Measurements from ENCODE around the gene HES1.
"Not testable (repeated sequence)": the region's sequence is repeated elsewhere in the genome, so short reads cannot be mapped to it uniquely, and the experiment has no call there.

The HES1 gene

GRCh38 chr3:194139814-194140391, 4.0 kb downstream of the HES1 start:
- FAIRE-seq (no peak), DNase-seq (ENCODE audit: insufficient read length, low spot score) (no peak)

DNA sequence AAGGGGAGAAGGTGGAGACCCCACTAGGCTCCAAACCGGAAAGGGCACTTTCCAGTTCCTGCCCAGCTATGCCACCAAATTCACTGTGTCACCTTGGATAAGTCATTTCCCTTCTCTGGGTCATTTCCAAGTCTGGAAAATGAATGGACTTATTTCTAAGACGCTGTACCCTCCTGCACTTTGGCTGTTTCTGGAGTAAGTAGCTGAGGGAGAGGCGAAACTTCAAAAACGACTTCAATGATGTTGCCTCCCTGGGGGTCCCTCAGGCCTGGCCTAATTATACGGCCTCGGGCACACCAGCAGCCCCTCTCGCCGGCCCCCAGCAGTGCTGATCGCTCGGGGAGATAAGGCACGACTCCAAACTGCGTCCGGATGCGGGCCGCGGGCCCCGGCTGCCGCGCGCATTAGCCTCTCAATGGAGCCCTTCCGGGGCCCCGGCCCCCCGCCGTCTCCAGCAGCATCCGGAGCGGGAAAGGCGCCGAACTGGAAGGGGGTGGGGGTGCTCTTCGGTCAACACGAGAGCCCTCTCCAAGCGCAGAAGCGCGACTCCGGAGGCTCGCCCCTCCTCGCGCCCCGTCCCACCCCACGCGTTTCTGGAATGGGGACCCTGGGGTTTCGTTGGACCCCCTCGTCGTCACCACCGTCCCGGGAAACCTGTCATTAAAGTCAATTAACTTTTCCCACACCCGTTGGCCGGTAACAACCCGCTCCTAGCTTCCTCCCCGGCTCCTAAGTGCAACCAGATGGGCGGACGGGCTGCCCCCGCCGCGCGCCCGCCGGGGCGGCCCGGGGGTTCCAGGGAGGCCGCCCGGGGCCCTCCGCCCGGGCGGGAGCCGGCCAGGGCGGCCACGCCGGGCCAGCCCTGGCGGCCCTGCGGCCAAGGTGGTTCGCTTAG, 4.8 kb downstream of the HES1 start:
- FAIRE-seq (no peak), DNase-seq (ENCODE audit: insufficient read length, low spot score) (peak; percentile 57)

GRCh38 chr3:194141415-194142155, 5.6 kb downstream of the HES1 start:
- peak; percentile 82 for DNase-seq (ENCODE audit: insufficient read length, low spot score)

DNA sequence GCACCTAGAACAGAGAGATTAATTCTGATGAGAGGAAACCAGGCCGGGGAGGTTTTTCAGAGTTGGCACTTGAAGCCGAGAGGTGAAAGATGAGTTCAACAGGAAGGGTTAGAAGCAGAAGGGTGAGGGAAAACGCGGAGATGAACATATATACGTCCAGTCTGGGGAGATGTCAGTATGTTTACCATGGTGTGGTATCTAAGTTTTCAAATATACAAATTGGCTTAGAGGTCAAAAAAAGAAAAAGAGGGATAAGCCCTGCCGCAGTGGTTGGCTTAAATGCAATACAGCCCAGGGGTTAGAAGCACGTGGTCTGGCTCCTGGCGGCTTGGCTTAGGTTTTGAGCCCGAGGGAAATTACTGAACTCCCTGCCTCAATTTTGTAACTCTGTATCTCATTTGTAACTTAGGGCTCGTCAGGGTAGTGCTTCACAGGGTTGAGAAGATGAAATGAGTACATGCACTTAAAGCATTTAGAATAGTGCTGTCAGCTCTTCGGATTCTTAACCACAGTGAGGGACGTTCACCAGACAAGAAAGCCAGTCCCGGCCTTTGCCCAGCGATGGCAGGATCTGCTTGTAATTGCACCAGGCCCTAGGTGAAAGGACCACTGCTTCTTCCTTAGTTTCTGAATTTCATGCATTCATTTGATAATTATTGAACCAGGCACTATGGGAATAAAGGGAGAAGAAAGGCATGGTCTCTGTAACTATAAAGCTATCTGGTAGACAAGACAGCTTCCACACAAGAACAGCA, 6.4 kb downstream of the HES1 start:
- DNase-seq (ENCODE audit: insufficient read length, low spot score) (no peak), FAIRE-seq (no peak)

More at GRCh38 chr3:194141415-194142155, 5.6 kb downstream of the HES1 start:
- no peak for FAIRE-seq

DNA sequence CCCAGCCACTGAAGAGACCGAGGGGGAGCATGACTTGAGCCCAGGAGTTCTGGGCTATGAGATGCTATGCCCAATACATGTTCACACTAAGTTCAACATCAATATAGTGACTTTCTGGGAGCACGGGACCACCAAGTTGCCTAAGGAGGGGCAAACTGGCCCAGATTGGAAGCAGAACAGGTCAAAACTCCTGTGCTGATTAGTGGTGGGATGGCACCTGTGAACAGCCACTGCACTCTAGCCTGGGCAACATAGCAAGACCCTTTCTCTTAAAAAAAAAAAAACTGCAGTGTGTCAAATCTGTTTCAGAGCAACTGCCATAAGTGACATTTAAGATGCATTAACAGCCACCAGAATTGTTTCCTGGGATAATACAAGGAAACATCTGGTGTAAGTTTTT, 9.8 kb downstream of the HES1 start:
- no peak for FAIRE-seq

GRCh38 chr3:194147679-194148078, 11.7 kb downstream of the HES1 start:
- FAIRE-seq = no peak
- DNase-seq (ENCODE audit: insufficient read length, low spot score) = no peak

More for the DNA sequence above, 9.8 kb downstream of the HES1 start:
- DNase-seq (ENCODE audit: insufficient read length, low spot score) = no peak

GRCh38 chr3:194148383-194148782, 12.4 kb downstream of the HES1 start:
- peak; percentile 26 for DNase-seq (ENCODE audit: insufficient read length, low spot score)
- no peak for FAIRE-seq

DNA sequence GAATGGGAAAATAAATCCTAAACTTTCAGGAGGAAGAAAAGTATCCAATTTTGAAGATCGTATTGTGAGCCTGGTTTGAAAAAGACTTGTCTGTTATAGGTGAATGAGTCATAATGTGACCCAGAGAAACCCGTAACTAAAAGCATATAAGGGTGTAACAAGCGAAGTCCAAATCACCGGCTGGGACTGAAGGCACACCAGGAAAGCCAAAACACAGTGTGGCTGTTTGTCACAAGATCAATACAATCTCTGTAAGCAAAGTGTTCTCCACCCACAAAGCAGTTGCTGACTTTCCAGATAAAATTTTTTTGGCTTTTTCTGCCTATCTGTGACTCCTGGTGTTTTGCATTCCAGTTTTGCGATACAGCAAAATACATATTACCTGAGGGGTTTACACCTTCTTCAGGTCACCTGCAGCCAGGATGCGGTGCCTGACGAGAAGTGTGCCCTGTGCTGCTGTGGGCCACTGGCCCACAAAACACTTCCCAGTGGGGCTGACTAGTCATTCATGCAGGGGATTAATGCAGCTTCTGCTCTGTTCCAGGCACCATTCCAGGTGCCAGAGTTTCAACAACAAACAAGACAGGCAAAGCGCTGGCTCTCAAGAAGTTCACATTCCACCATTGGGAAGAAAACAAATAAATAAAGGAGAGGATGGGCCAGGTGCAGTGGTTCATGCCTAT, 14.4 kb downstream of the HES1 start:
- DNase-seq (ENCODE audit: insufficient read length, low spot score) = no peak
- no peak for FAIRE-seq

DNA sequence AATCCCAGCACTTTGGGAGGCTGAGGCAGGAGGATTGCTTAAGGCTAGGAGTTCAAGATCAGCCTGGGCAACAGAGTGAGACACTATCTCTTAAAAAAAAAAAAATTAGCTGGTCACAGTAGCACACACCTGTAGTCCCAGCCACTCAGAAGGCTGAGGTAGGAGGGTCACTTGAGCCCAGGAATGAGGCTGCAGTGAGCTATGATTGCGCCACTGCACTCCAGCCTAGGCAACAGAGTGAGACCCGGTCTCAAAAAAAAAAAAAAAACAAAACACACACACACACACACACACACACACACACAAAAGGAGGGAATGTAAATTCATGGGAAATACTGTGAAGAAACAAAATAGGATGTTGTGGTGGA, 15.0 kb downstream of the HES1 start:
- not testable (repeated sequence) for DNase-seq (ENCODE audit: insufficient read length, low spot score); FAIRE-seq

- DNase-seq (ENCODE audit: insufficient read length, low spot score) (no peak), FAIRE-seq (no peak)
These were observed 18.4 kb downstream of the HES1 start for GRCh38 chr3:194154346-194154745.

GRCh38 chr3:194156095-194156494, 20.1 kb downstream of the HES1 start:
- DNase-seq (ENCODE audit: insufficient read length, low spot score) = no peak
- FAIRE-seq = no peak

GRCh38 chr3:194158942-194159439, 23.0 kb downstream of the HES1 start:
- no peak for FAIRE-seq
- no peak for DNase-seq (ENCODE audit: insufficient read length, low spot score)

GRCh38 chr3:194160158-194160557, 24.2 kb downstream of the HES1 start:
- DNase-seq (ENCODE audit: insufficient read length, low spot score) (no peak), FAIRE-seq (no peak)

- DNase-seq (ENCODE audit: insufficient read length, low spot score) (no peak), FAIRE-seq (no peak)
These were observed 25.4 kb downstream of the HES1 start for GRCh38 chr3:194161131-194162045.

GRCh38 chr3:194162070-194162678, 26.2 kb downstream of the HES1 start:
- FAIRE-seq (no peak), DNase-seq (ENCODE audit: insufficient read length, low spot score) (no peak)

DNA sequence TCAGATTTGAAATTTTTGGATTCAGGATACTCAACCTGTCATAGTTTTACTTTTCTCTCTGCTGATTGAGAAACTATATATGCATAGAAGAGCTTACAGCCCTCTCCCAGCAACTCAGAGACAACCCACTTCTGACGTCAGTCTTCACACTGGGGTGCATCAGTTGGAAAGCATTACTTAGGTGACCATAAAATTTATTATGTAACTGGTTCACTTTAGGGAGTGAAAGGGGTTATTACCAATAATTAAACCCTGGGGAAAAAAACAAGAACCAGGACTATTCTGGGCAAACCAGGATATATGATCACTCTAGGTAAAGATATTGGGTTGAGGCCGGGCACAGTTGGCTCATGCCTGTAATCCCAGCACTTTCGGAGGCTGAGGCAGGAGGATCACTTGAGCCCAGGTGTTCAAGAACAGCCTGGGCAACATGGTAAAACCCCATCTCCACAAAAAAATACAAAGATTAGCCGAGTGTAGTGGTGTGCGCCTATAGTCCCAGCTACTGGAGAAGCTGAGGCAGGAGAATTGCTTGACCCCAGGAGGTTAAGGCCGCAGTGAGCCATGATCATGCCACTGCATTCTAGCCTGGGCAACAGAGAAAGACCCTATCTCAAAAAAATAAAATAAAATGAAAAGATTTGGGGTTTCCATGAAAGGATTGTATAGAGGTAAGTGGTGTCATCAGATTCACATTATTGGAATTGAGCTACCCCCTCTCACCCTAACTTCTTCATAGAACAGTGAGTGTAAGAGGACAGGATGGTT, 27.1 kb downstream of the HES1 start:
- DNase-seq (ENCODE audit: insufficient read length, low spot score) = no peak
- FAIRE-seq = no peak

GRCh38 chr3:194163697-194164096, 27.7 kb downstream of the HES1 start:
- FAIRE-seq = no peak
- no peak for DNase-seq (ENCODE audit: insufficient read length, low spot score)

DNA sequence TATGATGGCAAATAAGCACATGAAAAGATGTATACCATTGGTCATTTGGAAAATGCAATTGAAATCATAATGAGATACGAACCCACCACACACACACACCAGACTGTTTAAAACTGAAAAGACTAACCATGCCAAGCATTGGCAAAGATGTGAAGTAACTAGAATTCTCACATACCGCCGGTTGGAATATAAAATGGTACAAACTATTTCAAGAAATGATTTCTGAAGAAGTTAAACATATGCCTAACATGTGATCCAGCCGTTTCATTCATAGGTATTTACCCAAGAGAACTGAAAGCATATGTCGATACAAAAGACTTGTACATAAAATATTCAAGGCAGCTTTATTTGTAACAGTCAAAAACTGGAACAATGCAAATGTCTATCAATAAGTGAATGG, 28.9 kb downstream of the HES1 start:
- DNase-seq (ENCODE audit: insufficient read length, low spot score) = no peak
- FAIRE-seq = no peak
